ENCODE measurements around the gene PDIA5.
A peak's percentile ranks its signal among the peaks of the same experiment; 100 is the strongest.

PDIA5 gene

GRCh38 chr3:123080864-123081562 lies 14.2 kb downstream of the PDIA5 start:
- no peak overlapping the region for H3K4me3 ChIP-seq (ENCODE audit: control insufficient read depth, low read depth, low read length)
- TF ChIP-seq CTCF (conservative IDR thresholded peaks at IDR 0.05; ENCODE audit: control insufficient read depth, insufficient read depth, low read depth, low read length), result no peak
- DNase-seq (ENCODE audit: low read depth), result no peak

- no peak for TF ChIP-seq CTCF (conservative IDR thresholded peaks at IDR 0.05; ENCODE audit: control insufficient read depth, insufficient read depth, low read depth, low read length)
- no peak overlapping the region for H3K4me3 ChIP-seq (ENCODE audit: control insufficient read depth, low read depth, low read length)
- no peak for DNase-seq (ENCODE audit: low read depth)
Measured at GRCh38 chr3:123081718-123082369, 15.0 kb downstream of the PDIA5 start.

- H3K4me3 ChIP-seq (ENCODE audit: control insufficient read depth, low read depth, low read length), result no peak overlapping the region
- TF ChIP-seq CTCF (conservative IDR thresholded peaks at IDR 0.05; ENCODE audit: control insufficient read depth, insufficient read depth, low read depth, low read length), result no peak
- no peak for DNase-seq (ENCODE audit: low read depth)
Measured at GRCh38 chr3:123082370-123083065, 15.7 kb downstream of the PDIA5 start.

- no peak for DNase-seq (ENCODE audit: low read depth)
- TF ChIP-seq CTCF (conservative IDR thresholded peaks at IDR 0.05; ENCODE audit: control insufficient read depth, insufficient read depth, low read depth, low read length), result no peak
- no peak overlapping the region for H3K4me3 ChIP-seq (ENCODE audit: control insufficient read depth, low read depth, low read length)
Measured at GRCh38 chr3:123083383-123084124, 16.7 kb downstream of the PDIA5 start.

GRCh38 chr3:123084192-123084591 lies 17.4 kb downstream of the PDIA5 start:
- DNase-seq (ENCODE audit: low read depth), result no peak
- H3K4me3 ChIP-seq (ENCODE audit: control insufficient read depth, low read depth, low read length), result no peak overlapping the region
- no peak for TF ChIP-seq CTCF (conservative IDR thresholded peaks at IDR 0.05; ENCODE audit: control insufficient read depth, insufficient read depth, low read depth, low read length)

- DNase-seq (ENCODE audit: low read depth), result peak; percentile 50
- TF ChIP-seq CTCF (conservative IDR thresholded peaks at IDR 0.05; ENCODE audit: control insufficient read depth, insufficient read depth, low read depth, low read length), result no peak
- no peak overlapping the region for H3K4me3 ChIP-seq (ENCODE audit: control insufficient read depth, low read depth, low read length)
Measured at GRCh38 chr3:123084738-123085237, 18.0 kb downstream of the PDIA5 start.

Measured in fibroblast of mammary gland (primary cell).